GM12878 (cell line): Measurements from ENCODE around the gene CTNNA2. TPM values are rescaled to one million over a fixed set of nuclear protein-coding genes. Genes with fewer than 3 reads are reported as not detected.

Experiments used
- ATAC-seq: fragments of 200-7000 bp; cut with Tn5 transposase; 3 replicates; pipeline ENCODE4 v1.9.1; 2020; ENCODE audit warnings: mild to moderate bottlenecking, moderate library complexity
- BruUV-seq: library from RNA; stranded (reverse); fragments of 400-500 nt; replicated peaks from 2 replicates; lab custom pipeline; 2021; lab: Mats Ljungman, UMichigan
- CTCF ChIA-PET: fragments of 300-600 bp; sonication (Branson Sonifier 250); formaldehyde crosslinking; extraction: SDS; loops from one replicate; lab custom pipeline; 2021; ENCODE audit warnings: inconsistent platforms; lab: Yijun Ruan, JAX
- POLR2A ChIA-PET: fragments of 350-600 bp; formaldehyde crosslinking; extraction: SDS; loops from one replicate; lab custom pipeline; 2021; ENCODE audit warnings: inconsistent platforms; lab: Charles Lee
- RAD21 ChIA-PET: fragments of 300-600 bp; sonication (Branson Sonifier 250); formaldehyde crosslinking; loops from one replicate; lab custom pipeline; 2023; ENCODE audit warnings: antibody characterized with exemption; ENCODE audit not compliant: unreplicated experiment; lab: Charles Lee
- SMC1A ChIA-PET: fragments of 300-600 bp; sonication (Branson Sonifier 250); formaldehyde crosslinking; loops from one replicate; lab custom pipeline; 2023; ENCODE audit not compliant: unreplicated experiment, uncharacterized antibody; lab: Charles Lee
- DNase-seq: peaks from one replicate; pipeline ENCODE4 v3.0.0-alpha.2; 2011; ENCODE audit warnings: low read depth, low spot score
- FAIRE-seq: peaks from 3 replicates; lab custom pipeline; 2011; peaks lifted over from hg19 to GRCh38; lab: Jason Lieb, UNC
- H2AFZ ChIP-seq: 2 replicates; pipeline ENCODE4 v1.6.0; 2011; ENCODE audit warnings: low read depth, low read length, control low read depth; ENCODE audit not compliant: control insufficient read depth
- H3K27ac ChIP-seq: 2 replicates; pipeline ENCODE4 v1.5.1; 2011; ENCODE audit warnings: control low read depth; ENCODE audit not compliant: control insufficient read depth, insufficient read depth
- H3K27me3 ChIP-seq, 2 experiments: replicated peaks in 1 of 2; 2 replicates each; pipeline versions ENCODE4 v1.6.0 to v1.6.1; 2011; ENCODE audit warnings: low read length in 1 of 2; ENCODE audit not compliant: control insufficient read depth in 2 of 2, insufficient read depth in 2 of 2
- H3K36me3 ChIP-seq, 2 experiments: 2 replicates each; pipeline ENCODE4 v1.5.1; 2011; ENCODE audit warnings: low read length in 1 of 2; ENCODE audit not compliant: control insufficient read depth in 2 of 2, insufficient read depth in 2 of 2
- H3K4me1 ChIP-seq: 2 replicates; pipeline ENCODE4 v1.6.1; 2011; ENCODE audit warnings: mild to moderate bottlenecking, low read length, moderate library complexity, mixed read lengths; ENCODE audit not compliant: control insufficient read depth, insufficient read depth
- H3K4me2 ChIP-seq: 2 replicates; pipeline ENCODE4 v1.6.0; 2011; ENCODE audit warnings: control low read depth; ENCODE audit not compliant: control insufficient read depth, insufficient read depth
- H3K4me3 ChIP-seq: fragments of 200-600 bp; sonication (generic); 2 replicates; pipeline ENCODE4 v1.5.1; 2016
- H3K79me2 ChIP-seq: 2 replicates; pipeline ENCODE4 v1.6.0; 2011; ENCODE audit warnings: low read length; ENCODE audit not compliant: control insufficient read depth, insufficient read depth
- H3K9ac ChIP-seq: 2 replicates; pipeline ENCODE4 v1.8.0; 2011; ENCODE audit warnings: low read length, control low read depth, mixed read lengths; ENCODE audit not compliant: control insufficient read depth, insufficient read depth
- H3K9me3 ChIP-seq: replicated peaks from 3 replicates; pipeline ENCODE4 v1.5.1; 2011; ENCODE audit warnings: mild to moderate bottlenecking, low read length; ENCODE audit not compliant: control insufficient read depth, insufficient read depth
- H4K20me1 ChIP-seq: 2 replicates; pipeline ENCODE4 v1.6.0; 2011; ENCODE audit not compliant: control insufficient read depth, insufficient read depth
- ASH2L ChIP-seq: fragments of 300-600, 200-600 bp; sonication (generic); IDR thresholded peaks from 2 replicates; pipeline ENCODE4 v1.6.1; 2017; ENCODE audit warnings: low read depth, mild to moderate bottlenecking, borderline replicate concordance
- BMI1 ChIP-seq: fragments of 450-650 bp; IDR thresholded peaks from 2 replicates; pipeline ENCODE4 v1.6.1; 2016; ENCODE audit warnings: mild to moderate bottlenecking, moderate library complexity, borderline replicate concordance
- CUX1 ChIP-seq: IDR thresholded peaks from 2 replicates; pipeline ENCODE4 v1.6.1; 2012; ENCODE audit warnings: improper control_type of control experiment, low read depth, low read length; ENCODE audit not compliant: insufficient replicate concordance
- FOS ChIP-seq: IDR thresholded peaks from 3 replicates; pipeline ENCODE4 v1.6.1; 2011; ENCODE audit warnings: borderline replicate concordance; ENCODE audit not compliant: insufficient read length; ENCODE audit errors: extremely low read depth
- FOXK2 ChIP-seq: fragments of 450-650 bp; IDR thresholded peaks from 2 replicates; pipeline ENCODE4 v1.6.1; 2017; ENCODE audit warnings: mild to moderate bottlenecking, moderate library complexity
- HCFC1 ChIP-seq: fragments of 150-350 bp; IDR thresholded peaks from 2 replicates; pipeline ENCODE4 v1.6.1; 2014; ENCODE audit warnings: low read length
- MAX ChIP-seq: IDR thresholded peaks from 2 replicates; pipeline ENCODE4 v1.6.1; 2012; ENCODE audit warnings: low read depth, low read length, improper control_type of control experiment
- MLLT1 ChIP-seq: fragments of 450-650 bp; IDR thresholded peaks from 2 replicates; pipeline ENCODE4 v1.6.1; 2016; ENCODE audit warnings: mild to moderate bottlenecking
- MXI1 ChIP-seq: fragments of 150-350 bp; IDR thresholded peaks from 2 replicates; pipeline ENCODE4 v1.6.1; 2011; ENCODE audit warnings: low read depth, mild to moderate bottlenecking, inconsistent platforms, low read length, improper control_type of control experiment
- NFIC ChIP-seq: IDR thresholded peaks from 2 replicates; pipeline ENCODE4 v1.6.1; 2012; ENCODE audit warnings: low read depth, mild to moderate bottlenecking, inconsistent platforms, low read length, moderate library complexity
- NFYA ChIP-seq: IDR thresholded peaks from 2 replicates; pipeline ENCODE4 v1.6.1; 2011; ENCODE audit warnings: low read depth, mild to moderate bottlenecking, low read length, improper control_type of control experiment, borderline replicate concordance
- RELA ChIP-seq: fragments of 450-650 bp; IDR thresholded peaks from 2 replicates; pipeline ENCODE4 v1.8.0; 2014; ENCODE audit warnings: borderline replicate concordance; ENCODE audit not compliant: partially characterized antibody
- SMC3 ChIP-seq: IDR thresholded peaks from 2 replicates; pipeline ENCODE4 v1.6.1; 2011; ENCODE audit warnings: low read length, improper control_type of control experiment, borderline replicate concordance
- YY1 ChIP-seq: IDR thresholded peaks from 2 replicates; pipeline ENCODE4 v1.6.1; 2011; ENCODE audit warnings: low read depth, mild to moderate bottlenecking, low read length
- WGBS: methylation state at CpG from one replicate; pipeline ENCODE4 v1.1.6; 2016; ENCODE audit warnings: low lambda C conversion rate; ENCODE audit not compliant: insufficient replicate concordance, insufficient coverage; ENCODE audit errors: missing lambda C conversion rate; 5-methylcytosine and 5-hydroxymethylcytosine counted together
- in situ Hi-C: fragments of 300-500 bp; cut with MboI; formaldehyde crosslinking; loops from 9 replicates; pipeline ENCODE4 v1.14.3; 2018; ENCODE audit warnings: mixed read lengths
- intact Hi-C: fragments of 100-400 bp; cut with micrococcal nuclease; formaldehyde crosslinking; loops from one replicate; pipeline ENCODE4 v1.14.2; 2022; ENCODE audit not compliant: unreplicated experiment
- polyA plus RNA-seq, 11 experiments: library from polyadenylated mRNA; depleted of rRNA in 4 of 11; unstranded in 6 of 11; stranded (reverse) in 5 of 11; fragments of >200 nt; fragmentation: Nextera tagmentation in 4 of 11; fragmentation: Illumina TruSeq in 1 of 11; extraction: Ambion mirVana in 4 of 11; extraction: Trizol in 1 of 11; gene quantifications; 1 replicate in 1 of 11; 2 replicates in 10 of 11; pipeline versions ENCODE4 v1.2.1 to v1.2.3, GENCODE V29; 2011 to 2016; ENCODE audit warnings: inconsistent platforms in 2 of 11, missing spikeins in 2 of 11, low read depth in 1 of 11
- total RNA-seq, 4 experiments: library from RNA; depleted of rRNA in 3 of 4; stranded (reverse); fragments of >200 nt in 3 of 4; fragmentation: Illumina TruSeq in 1 of 4; extraction: Trizol in 1 of 4; gene quantifications; 2 replicates each; pipeline versions ENCODE4 v1.2.1 to v1.2.3, GENCODE V29; 2013 to 2021

Gene CTNNA2
- total and polyA plus RNA-seq, 10 of the 15 experiments (the other 5 are each of a cell fraction or from before 2014, with no cell fraction given), result 2.4 to 36.2 (median 6.6) TPM

- in situ Hi-C loops (no loop called here), intact Hi-C loops (no loop called here)
- RAD21 ChIA-PET, result no interaction called here
- no peak overlapping the region for H3K27ac ChIP-seq
- H3K4me2 ChIP-seq, result no peak overlapping the region
- FAIRE-seq (no peak), ATAC-seq (no peak), DNase-seq (no peak)
- H3K9me3 ChIP-seq, result no peaks in the 10 kb centered on the region
- no peaks in the 10 kb centered on the region for H4K20me1 ChIP-seq
- BruUV-seq, result no TSS peak
- SMC1A ChIA-PET, result no interaction called here
- H3K36me3 ChIP-seq, result no peaks in the 10 kb centered on the region
- TF ChIP-seq MXI1, result no peak
- no peak for TF ChIP-seq YY1
- no peak for TF ChIP-seq CUX1
- TF ChIP-seq RELA, result no peak
- no peak for TF ChIP-seq HCFC1
- no peak for TF ChIP-seq MAX
- no peak for TF ChIP-seq FOXK2
- no peak for TF ChIP-seq FOS
- TF ChIP-seq NFYA, result no peak
- no peak for TF ChIP-seq ASH2L
- TF ChIP-seq NFIC, result no peak
- no peak for TF ChIP-seq SMC3
- no peak for TF ChIP-seq BMI1
- no peak for TF ChIP-seq MLLT1
- H3K4me3 ChIP-seq, result no peak overlapping the region
- no peaks in the 10 kb centered on the region for H3K79me2 ChIP-seq
- CTCF ChIA-PET, result no interaction called here
- no peaks in the 10 kb centered on the region; a peak in 1 of 4 replicates for H3K27me3 ChIP-seq
- no peaks in the 10 kb centered on the region for H3K4me1 ChIP-seq
- H2AFZ ChIP-seq, result no peak overlapping the region
- WGBS, result 46% methylated on average over 2 of the region's 2 CpGs
- POLR2A ChIA-PET, result no interaction called here
- H3K9ac ChIP-seq, result no peak overlapping the region
Observed at GRCh38 chr2:80086831-80087230, 574.0 kb downstream of the CTNNA2 start.
